Measurements from ENCODE around the gene MAPRE2. TPM values are rescaled to one million over a fixed set of nuclear protein-coding genes. Genes with fewer than 3 reads are reported as not detected.

MAPRE2 gene
- total RNA-seq, 2 donors from 2014 or later: 11.7 to 11.9 TPM

DNA sequence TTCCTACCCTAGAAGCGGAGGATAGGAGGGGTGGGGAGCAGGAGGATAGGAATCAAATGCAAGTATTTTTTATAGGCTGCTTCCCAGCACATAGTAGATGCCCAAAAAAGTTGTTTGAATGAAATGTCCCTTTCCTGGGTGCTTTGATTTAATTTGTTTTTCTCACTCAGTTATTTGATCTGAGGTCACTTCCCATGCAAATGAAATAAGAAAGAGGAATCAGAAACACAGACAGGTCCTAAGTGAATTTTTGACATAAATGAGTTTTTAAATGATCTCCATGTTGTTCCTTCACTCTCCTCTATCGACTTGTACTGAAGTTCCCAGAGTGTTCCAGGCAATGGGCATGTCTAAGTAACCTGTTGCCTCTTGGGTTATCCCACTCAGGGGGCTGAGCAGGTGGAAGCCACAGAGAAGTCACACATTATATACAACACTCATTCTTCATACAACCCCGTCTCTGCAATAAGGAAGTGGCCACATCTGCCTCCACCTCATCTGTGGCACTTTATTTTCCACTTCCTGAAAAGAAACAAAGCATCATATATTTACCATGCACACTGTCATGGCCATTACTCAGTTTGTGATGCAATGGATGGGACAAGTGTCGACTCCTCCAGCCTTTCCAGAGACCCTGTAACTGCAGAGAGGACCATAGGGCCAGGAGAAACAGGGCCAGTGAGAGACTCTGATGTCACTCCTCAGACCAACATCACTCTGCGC is 117.7 kb downstream of the MAPRE2 start:
- no peak for TF ChIP-seq POLR2A (IDR thresholded peaks at IDR 0.05)
- Histone ChIP-seq H3K36me3 (replicated peaks in 1 of 2; ENCODE audit: insufficient read depth in 1 of 2, low read depth in 2 of 2) (no peaks in the 10 kb centered on the region), H3K9me3 (no peaks in the 10 kb centered on the region), H3K27ac (no peak overlapping the region), H3K4me3 (no peak overlapping the region), H3K4me1 (peaks cover 20% of the 10 kb centered on the region), H3K27me3 (no peaks in the 10 kb centered on the region)
- WGBS, 2 donors: 76 to 79% methylated on average over 5 of the region's 5 CpGs
- DNase-seq (peak in 1 of 4 donors; percentile 16), ATAC-seq (no peak)
- intact Hi-C loops (cut with DNase I): no loop called here

DNA sequence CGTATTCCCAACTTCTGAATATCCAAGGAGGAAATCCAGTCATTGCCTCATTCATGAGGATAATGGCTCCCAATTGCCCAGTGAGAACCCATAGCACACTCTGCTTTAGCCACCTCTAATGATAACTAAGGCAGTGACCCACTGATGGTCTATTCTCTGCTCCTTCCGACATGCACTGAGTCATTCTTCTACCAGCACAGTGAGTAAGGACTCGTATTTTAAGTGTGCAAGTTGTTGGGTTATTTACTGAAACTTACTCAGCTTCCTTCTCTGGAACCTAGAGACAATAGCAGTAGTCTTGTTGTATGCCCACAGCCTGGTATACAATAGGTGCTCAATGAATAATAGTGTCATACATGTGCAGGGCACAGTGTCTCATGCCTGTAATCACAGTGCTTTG is 118.6 kb downstream of the MAPRE2 start:
- Histone ChIP-seq H3K27ac (no peak overlapping the region), H3K4me1 (peaks cover 20% of the 10 kb centered on the region), H3K36me3 (replicated peaks in 1 of 2; ENCODE audit: insufficient read depth in 1 of 2, low read depth in 2 of 2) (no peaks in the 10 kb centered on the region), H3K4me3 (no peak overlapping the region), H3K9me3 (no peaks in the 10 kb centered on the region), H3K27me3 (no peaks in the 10 kb centered on the region)
- ATAC-seq (no peak), DNase-seq (no peak)
- intact Hi-C loops (cut with DNase I): no loop called here
- TF ChIP-seq CTCF (IDR thresholded peaks at IDR 0.05) (no peak), POLR2A (IDR thresholded peaks at IDR 0.05) (no peak)
- 92 to 97% methylated on average over 3 of the region's 3 CpGs for WGBS, 2 donors

- TF ChIP-seq POLR2A (IDR thresholded peaks at IDR 0.05) (no peak), CTCF (IDR thresholded peaks at IDR 0.05) (no peak)
- Histone ChIP-seq H3K36me3 (replicated peaks in 1 of 2; ENCODE audit: insufficient read depth in 1 of 2, low read depth in 2 of 2) (no peaks in the 10 kb centered on the region), H3K27me3 (no peaks in the 10 kb centered on the region), H3K27ac (no peak overlapping the region), H3K4me3 (no peak overlapping the region), H3K4me1 (peaks cover 12% of the 10 kb centered on the region), H3K9me3 (no peaks in the 10 kb centered on the region)
- no peak for DNase-seq
- WGBS, 2 donors: 59 to 70% methylated on average over 2 of the region's 2 CpGs
- intact Hi-C loops (cut with DNase I): no loop called here
- no peak for ATAC-seq
Observed at GRCh38 chr18:35161485-35161884, 120.3 kb downstream of the MAPRE2 start.

DNA sequence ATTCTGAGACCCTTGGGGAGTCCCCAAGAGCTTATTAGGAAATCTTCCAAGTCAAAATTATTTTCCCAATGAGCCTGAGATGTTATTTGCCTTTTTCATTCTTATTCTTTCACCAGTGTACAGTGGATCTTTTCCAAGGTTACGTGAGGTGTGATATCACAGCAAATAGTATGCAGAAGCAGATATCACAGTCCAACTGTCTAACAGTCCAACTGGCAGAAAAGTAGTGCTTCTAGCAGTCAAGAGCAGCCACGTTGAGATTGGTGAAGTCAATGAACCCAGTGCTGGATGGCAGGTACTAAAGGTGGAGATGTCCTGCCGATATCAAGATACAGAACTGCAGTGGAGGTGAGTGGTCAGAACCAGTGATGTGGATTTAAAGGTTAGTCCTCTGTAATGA is 120.7 kb downstream of the MAPRE2 start:
- no peaks in the 10 kb centered on the region for H3K9me3 ChIP-seq
- TF ChIP-seq POLR2A (IDR thresholded peaks at IDR 0.05) (no peak), CTCF (IDR thresholded peaks at IDR 0.05) (no peak)
- no peaks in the 10 kb centered on the region for H3K36me3 ChIP-seq (replicated peaks in 1 of 2; ENCODE audit: insufficient read depth in 1 of 2, low read depth in 2 of 2)
- DNase-seq (no peak), ATAC-seq (no peak)
- H3K4me1 ChIP-seq: peaks cover 12% of the 10 kb centered on the region
- H3K27ac ChIP-seq: no peak overlapping the region
- intact Hi-C loops (cut with DNase I): no loop called here
- no peaks in the 10 kb centered on the region for H3K27me3 ChIP-seq
- WGBS, 2 donors: 37 to 42% methylated on average over 3 of the region's 3 CpGs
- H3K4me3 ChIP-seq: no peak overlapping the region

GRCh38 chr18:35163014-35163539 is 121.9 kb downstream of the MAPRE2 start:
- Histone ChIP-seq H3K4me3 (no peak overlapping the region), H3K36me3 (replicated peaks in 1 of 2; ENCODE audit: insufficient read depth in 1 of 2, low read depth in 2 of 2) (no peaks in the 10 kb centered on the region), H3K27me3 (no peaks in the 10 kb centered on the region), H3K9me3 (no peaks in the 10 kb centered on the region), H3K27ac (no peak overlapping the region), H3K4me1 (peaks cover 12% of the 10 kb centered on the region)
- ATAC-seq: no peak
- no peak for TF ChIP-seq POLR2A (IDR thresholded peaks at IDR 0.05)
- no peak for TF ChIP-seq CTCF (IDR thresholded peaks at IDR 0.05)
- intact Hi-C loops (cut with DNase I): no loop called here
- DNase-seq: no peak
